Uterus (tissue), 4 donors: ENCODE results near the gene SEC14L6. TPM values are rescaled to one million over a fixed set of nuclear protein-coding genes. Genes with fewer than 3 reads are reported as not detected.
"Not testable (repeated sequence)": the region's sequence is repeated elsewhere in the genome, so short reads cannot be mapped to it uniquely, and the experiment has no call there.

ENCODE experiments used
- DNase-seq, 2 donors: peaks; one replicate each; pipeline ENCODE4 v3.0.0-alpha.2; 2019 to 2020
- H3K27ac ChIP-seq, 2 donors: fragments of 200-600 bp; sonication (generic); 1 replicate in 1 of 2; 2 replicates in 1 of 2; pipeline ENCODE4 v1.5.1; 2016 to 2018
- H3K27me3 ChIP-seq, 2 donors: fragments of 200-600 bp; sonication (generic); one replicate each; pipeline ENCODE4 v1.5.1; 2018 to 2019; ENCODE audit warnings: control low read depth in 1 of 2
- H3K36me3 ChIP-seq, 2 donors: fragments of 200-600 bp; sonication (generic); one replicate each; pipeline ENCODE4 v1.5.1; 2019; ENCODE audit warnings: control low read depth in 1 of 2
- H3K4me1 ChIP-seq, 2 donors: fragments of 200-600 bp; sonication (generic); one replicate each; pipeline ENCODE4 v1.5.1; 2018 to 2019; ENCODE audit warnings: control low read depth in 1 of 2
- H3K4me3 ChIP-seq, 2 donors: fragments of 200-600 bp; sonication (generic); 1 replicate in 1 of 2; 2 replicates in 1 of 2; pipeline ENCODE4 v1.5.1; 2018 to 2019; ENCODE audit warnings: mild to moderate bottlenecking in 1 of 2
- H3K9me3 ChIP-seq, 2 donors: fragments of 200-600 bp; sonication (generic); one replicate each; pipeline ENCODE4 v1.5.1; 2019; ENCODE audit warnings: control low read depth in 1 of 2
- CTCF ChIP-seq, 4 experiments: fragments of 200-600 bp in 2 of 4; fragments of 450-650 bp in 2 of 4; sonication (generic) in 2 of 4; IDR thresholded peaks; one replicate each; pipeline ENCODE4 v1.5.1; 2016 to 2019; ENCODE audit warnings: antibody characterized with exemption in 4 of 4, mild to moderate bottlenecking in 2 of 4, moderate library complexity in 1 of 4
- POLR2A ChIP-seq, 2 donors: fragments of 450-650 bp; IDR thresholded peaks; one replicate each; pipeline ENCODE4 v1.6.1; 2016; ENCODE audit warnings: antibody characterized with exemption in 2 of 2, mild to moderate bottlenecking in 1 of 2, moderate library complexity in 1 of 2
- intact Hi-C: fragments of 100-400 bp; cut with DNase I; formaldehyde crosslinking; loops from one replicate; pipeline ENCODE4 v1.15.1; 2023; ENCODE audit warnings: low total_unique reads
- total RNA-seq, 4 donors: library from RNA; depleted of rRNA in 3 of 4; stranded (reverse); fragments of >200 nt in 3 of 4; gene quantifications; one replicate each; pipeline versions ENCODE4 v1.1.0 to v1.2.4, GENCODE V29; 2014 to 2023
- donor health status: DM: yes; HTN: yes; CAD: no.

SEC14L6 gene
- total RNA-seq, 4 donors from 2014 or later = under 0.01 to 4.8 (median 4.0) TPM; not detected in 1

GRCh38 chr22:30555282-30556210 lies 9.0 kb upstream of the SEC14L6 start:
- DNase-seq = no peak
- intact Hi-C loops = no loop called here
- Histone ChIP-seq H3K27ac (no peak overlapping the region), H3K36me3 (no peaks in the 10 kb centered on the region), H3K4me3 (no peak overlapping the region), H3K4me1 (no peaks in the 10 kb centered on the region), H3K27me3 (no peaks in the 10 kb centered on the region), H3K9me3 (no peaks in the 10 kb centered on the region)
- TF ChIP-seq POLR2A (IDR thresholded peaks at IDR 0.05) (no peak), CTCF (IDR thresholded peaks at IDR 0.05) (no peak)

- intact Hi-C loops = no loop called here
- DNase-seq = no peak
- no peak overlapping the region for H3K27ac ChIP-seq
- TF ChIP-seq CTCF (IDR thresholded peaks at IDR 0.05) (no peak), POLR2A (IDR thresholded peaks at IDR 0.05) (no peak)
- no peaks in the 10 kb centered on the region for H3K4me1 ChIP-seq
- no peaks in the 10 kb centered on the region for H3K36me3 ChIP-seq
- H3K27me3 ChIP-seq = no peaks in the 10 kb centered on the region
- H3K4me3 ChIP-seq = no peak overlapping the region
- no peaks in the 10 kb centered on the region for H3K9me3 ChIP-seq
Measured at GRCh38 chr22:30553971-30554370, 7.4 kb upstream of the SEC14L6 start.

GRCh38 chr22:30552719-30553118 lies 6.2 kb upstream of the SEC14L6 start:
- intact Hi-C loops = no loop called here
- Histone ChIP-seq H3K27me3 (no peaks in the 10 kb centered on the region), H3K4me3 (no peak overlapping the region), H3K9me3 (no peaks in the 10 kb centered on the region), H3K4me1 (no peaks in the 10 kb centered on the region), H3K27ac (no peak overlapping the region), H3K36me3 (no peaks in the 10 kb centered on the region)
- no peak for DNase-seq
- no peak for TF ChIP-seq POLR2A (IDR thresholded peaks at IDR 0.05)

- H3K4me3 ChIP-seq, H3K4me1 ChIP-seq, H3K27me3 ChIP-seq, H3K27ac ChIP-seq, intact Hi-C loops, H3K36me3 ChIP-seq, H3K9me3 ChIP-seq, DNase-seq: not testable (repeated sequence)
Measured at GRCh38 chr22:30551813-30552212, 5.3 kb upstream of the SEC14L6 start.

- H3K27me3 ChIP-seq = no peaks in the 10 kb centered on the region
- no peak for TF ChIP-seq CTCF (IDR thresholded peaks at IDR 0.05)
- no peak for TF ChIP-seq POLR2A (IDR thresholded peaks at IDR 0.05)
- intact Hi-C loops = no loop called here
Measured at GRCh38 chr22:30547188-30547587, 647 bp upstream of the SEC14L6 start.

GRCh38 chr22:30542811-30543188 lies 3.7 kb downstream of the SEC14L6 start:
- Histone ChIP-seq H3K9me3 (no peaks in the 10 kb centered on the region), H3K27me3 (no peaks in the 10 kb centered on the region), H3K4me1 (no peaks in the 10 kb centered on the region), H3K36me3 (no peaks in the 10 kb centered on the region), H3K27ac (no peak overlapping the region), H3K4me3 (no peak overlapping the region)
- TF ChIP-seq CTCF (IDR thresholded peaks at IDR 0.05) = no peak
- TF ChIP-seq POLR2A (IDR thresholded peaks at IDR 0.05) = no peak
- intact Hi-C loops = no loop called here
- DNase-seq = no peak

More at GRCh38 chr22:30547188-30547587, 647 bp upstream of the SEC14L6 start:
- Histone ChIP-seq H3K27ac (no peak overlapping the region), H3K9me3 (no peaks in the 10 kb centered on the region), H3K4me1 (no peaks in the 10 kb centered on the region), H3K4me3 (no peak overlapping the region), H3K36me3 (no peaks in the 10 kb centered on the region)
- no peak for DNase-seq
